GM21390 (cell line): ENCODE measurements around the gene GNB5.
"Not testable (repeated sequence)": the region's sequence is repeated elsewhere in the genome, so short reads cannot be mapped to it uniquely, and the experiment has no call there.

ENCODE experiments used
- ATAC-seq: cut with Tn5 transposase; IDR thresholded peaks from one replicate; pipeline ENCODE4 v1.9.1; 2021; ENCODE audit not compliant: unreplicated experiment

Gene GNB5

DNA sequence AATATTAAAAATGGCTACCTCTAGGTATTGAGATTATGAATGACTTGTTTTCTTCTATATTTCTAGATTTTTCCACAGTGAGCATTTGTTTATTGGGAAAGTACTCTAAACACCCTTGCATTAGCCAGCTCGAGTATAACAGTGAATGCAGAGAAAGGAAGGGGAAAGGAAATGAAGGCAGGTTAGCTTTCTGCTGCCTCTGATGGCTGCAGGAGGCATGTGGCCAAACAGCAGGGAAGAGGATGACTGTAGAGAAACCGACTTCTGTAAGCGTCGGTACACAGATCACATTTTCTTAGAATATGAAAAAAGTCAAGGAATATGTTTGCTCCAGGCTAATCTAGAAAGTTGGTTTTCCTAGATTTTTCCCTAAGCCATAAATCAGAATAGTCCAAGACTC lies 19.8 kb downstream of the GNB5 start:
- ATAC-seq = no peak

DNA sequence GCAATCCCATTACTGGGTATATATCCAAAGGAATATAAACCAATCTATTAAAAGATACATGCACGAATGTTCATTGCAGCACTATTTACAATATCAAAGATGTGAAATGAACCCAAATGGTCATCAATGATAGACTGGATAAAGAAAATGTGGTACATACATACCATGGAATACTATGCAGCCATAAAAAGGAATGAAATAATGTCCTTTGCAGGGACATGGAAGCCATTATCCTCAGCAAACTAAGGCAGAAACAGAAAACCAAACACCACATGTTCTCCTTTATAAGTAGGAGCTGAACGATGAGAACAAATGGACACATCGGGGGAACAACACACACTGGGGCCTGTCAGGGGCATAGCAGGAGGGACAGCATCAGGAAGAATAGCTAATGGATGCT lies 21.0 kb downstream of the GNB5 start:
- ATAC-seq = not testable (repeated sequence)

DNA sequence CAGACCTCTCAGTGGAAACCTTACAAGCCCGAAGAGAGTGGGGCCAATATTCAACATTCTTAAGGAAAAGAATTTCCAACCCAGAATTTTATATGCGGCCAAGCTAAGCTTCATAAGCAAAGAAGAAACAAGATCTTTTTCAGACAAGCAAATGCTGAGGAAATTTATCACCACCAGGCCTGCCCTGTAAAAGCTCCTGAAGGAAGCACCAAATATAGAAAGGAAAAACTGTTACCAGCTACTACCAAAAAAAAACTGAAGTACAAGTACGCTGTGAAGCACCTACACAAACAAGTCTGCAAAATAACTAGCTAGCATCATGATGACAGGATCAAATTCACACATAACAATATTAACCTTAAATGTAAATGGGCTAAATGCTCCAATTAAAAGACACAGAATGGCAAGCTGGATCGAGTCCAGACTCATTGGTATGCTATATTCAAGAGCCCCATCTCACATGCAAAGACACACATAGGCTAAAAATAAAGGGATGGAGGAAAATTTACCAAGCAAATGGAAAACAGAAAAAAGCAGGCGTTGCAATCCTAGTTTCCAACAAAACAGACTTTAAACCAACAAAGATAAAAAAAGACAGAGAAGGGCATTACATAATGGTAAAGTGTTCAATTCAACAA lies 25.6 kb downstream of the GNB5 start:
- ATAC-seq = not testable (repeated sequence)

DNA sequence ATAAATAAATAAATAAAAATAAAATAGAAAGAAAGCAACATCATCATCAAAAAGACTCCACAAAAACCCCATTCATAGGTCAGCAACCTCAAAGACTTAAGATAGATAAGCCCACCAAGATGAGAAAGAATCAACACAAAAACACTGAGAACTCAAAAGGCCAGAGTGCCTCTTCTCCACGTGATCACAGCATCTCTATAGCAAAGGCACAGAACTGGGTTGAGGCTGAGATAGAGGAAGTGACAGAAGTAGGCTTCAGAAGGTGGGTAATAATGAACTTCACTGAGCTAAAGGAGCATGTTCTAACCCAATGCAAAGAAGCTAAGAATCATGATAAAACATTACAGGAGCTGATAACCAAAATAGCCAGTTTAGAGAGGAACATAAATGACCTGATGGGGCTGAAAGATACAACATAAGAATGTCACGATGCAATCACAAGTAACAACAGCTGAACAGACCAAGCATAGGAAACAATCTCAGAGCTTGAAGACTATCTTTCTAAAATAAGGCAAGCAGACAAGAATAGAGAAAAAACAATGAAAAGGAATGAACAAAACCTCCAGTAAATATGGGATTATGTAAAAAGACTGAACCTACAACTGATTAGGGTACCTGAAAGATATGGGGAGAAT lies 26.4 kb downstream of the GNB5 start:
- no peak for ATAC-seq

DNA sequence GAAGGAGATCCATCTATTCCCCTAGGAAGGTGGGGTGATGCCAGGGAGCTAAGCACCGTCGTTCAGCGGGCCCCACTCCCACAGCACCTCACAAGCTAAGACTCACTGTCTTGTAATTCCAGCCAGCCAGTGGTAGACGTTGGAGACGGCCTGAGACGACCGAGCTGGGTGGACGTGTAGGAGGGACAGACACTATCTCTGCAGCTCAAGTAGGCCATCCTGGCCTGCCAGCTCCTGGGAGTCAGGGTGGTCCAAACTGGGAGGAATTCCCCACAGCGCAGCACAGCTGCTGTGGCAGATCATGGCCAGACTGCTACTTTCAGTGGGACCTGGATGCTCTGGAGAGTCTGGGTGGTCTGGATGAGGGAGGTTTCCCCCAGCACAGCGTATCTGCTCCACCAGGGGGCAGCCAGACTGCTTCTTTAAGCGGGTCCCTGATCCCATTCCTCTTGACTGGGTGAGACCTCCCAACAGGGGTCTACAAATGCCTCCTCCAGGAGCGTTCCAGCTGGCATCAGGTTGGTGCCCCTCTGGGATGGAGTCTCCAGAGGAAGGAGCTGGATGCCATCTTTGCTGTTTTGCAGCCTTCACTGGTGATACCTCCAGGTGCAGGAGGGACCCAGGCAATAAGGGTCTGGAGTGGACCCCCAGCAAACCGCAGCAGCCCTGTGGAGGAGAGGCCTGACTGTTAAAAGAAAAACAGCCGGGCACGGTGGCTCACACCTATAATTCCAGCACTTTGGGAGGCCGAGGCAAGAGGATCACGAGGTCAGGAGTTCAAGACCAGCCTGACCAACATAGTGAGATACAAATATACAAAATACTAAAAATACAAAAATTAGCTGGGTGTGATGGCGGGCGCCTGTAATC lies 27.6 kb downstream of the GNB5 start:
- ATAC-seq = no peak

DNA sequence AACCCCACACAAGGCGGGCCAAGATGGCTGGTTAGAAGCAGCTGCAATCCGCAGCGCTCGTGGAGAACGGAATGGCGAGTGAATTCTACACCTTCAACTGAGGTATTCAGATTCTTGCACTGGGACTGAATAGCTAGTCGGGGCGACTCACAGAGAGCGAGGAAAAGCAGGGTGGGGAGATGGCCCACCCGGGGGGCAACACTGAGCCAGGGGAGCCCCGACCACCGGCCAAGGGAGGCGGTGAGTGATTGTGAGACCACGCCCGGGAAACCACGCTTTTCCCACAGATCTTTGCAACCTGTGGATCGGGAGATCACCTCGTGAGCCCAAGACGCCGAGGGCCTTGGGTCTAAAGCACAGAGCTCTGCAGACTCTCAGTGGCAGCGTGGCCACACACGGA lies 28.3 kb downstream of the GNB5 start:
- ATAC-seq = no peak

DNA sequence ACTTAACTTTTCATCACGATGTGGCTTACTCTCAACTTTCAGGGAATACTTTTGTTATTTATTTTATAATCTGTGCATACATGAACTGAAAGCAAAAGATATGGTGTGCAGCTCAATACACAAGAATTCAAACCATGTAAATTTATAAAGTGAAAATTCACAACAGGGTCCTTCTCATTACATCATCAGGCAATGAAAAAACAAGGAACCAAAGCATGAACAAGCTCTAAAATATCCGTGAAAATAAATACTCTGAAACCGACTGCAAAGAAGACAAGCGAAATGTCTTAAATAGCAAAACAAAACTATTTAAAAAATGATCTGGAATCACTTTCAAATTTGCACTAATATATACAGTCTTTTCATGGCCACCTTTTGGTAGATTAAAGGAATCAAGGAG lies 28.9 kb downstream of the GNB5 start:
- ATAC-seq = no peak

DNA sequence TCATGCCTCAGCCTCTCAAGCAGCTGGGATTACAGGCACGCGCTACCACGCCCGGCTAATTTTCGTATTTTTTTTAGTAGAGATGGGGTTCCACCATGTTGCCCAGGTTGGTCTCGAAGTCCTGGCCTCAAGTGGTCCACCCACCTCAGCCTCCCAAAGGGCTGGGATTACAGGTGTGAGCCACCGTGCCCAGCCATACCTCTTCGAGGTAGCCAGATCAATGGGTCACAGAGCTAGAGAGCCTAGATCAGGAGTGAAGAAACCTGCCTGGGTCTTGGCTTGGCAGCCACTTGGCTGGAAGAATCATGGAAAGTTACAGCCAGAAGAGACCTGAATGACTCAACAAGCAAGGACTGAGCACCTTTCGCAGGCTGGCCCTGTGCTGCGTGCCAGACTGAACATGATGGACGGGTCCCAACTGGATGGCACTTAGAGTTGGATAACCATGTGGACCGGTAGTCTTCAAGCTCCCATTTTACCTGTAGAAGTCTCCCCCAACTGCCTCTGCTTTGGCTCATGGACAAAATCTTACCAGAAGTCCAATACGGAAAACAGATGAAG lies 29.7 kb downstream of the GNB5 start:
- no peak for ATAC-seq

DNA sequence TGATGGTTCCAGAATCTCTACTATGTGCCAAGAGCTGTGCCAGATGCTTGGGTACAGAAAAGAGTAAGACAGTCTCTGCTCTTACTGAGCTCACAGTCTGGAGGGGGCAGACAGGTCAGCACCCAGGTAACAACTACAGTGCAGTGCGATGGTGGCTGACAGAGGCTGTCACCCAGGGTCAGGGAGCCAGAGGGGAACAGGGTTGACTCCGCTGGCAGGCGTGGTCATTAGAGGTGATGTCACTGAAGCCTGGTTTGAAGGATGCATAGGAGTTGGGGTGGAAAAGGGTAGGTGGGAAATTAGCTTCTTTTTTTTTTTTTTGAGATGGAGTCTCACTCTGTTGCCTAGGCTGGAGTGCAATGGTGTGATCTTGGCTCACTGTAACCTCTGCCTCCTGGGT lies 31.5 kb downstream of the GNB5 start:
- ATAC-seq = no peak

DNA sequence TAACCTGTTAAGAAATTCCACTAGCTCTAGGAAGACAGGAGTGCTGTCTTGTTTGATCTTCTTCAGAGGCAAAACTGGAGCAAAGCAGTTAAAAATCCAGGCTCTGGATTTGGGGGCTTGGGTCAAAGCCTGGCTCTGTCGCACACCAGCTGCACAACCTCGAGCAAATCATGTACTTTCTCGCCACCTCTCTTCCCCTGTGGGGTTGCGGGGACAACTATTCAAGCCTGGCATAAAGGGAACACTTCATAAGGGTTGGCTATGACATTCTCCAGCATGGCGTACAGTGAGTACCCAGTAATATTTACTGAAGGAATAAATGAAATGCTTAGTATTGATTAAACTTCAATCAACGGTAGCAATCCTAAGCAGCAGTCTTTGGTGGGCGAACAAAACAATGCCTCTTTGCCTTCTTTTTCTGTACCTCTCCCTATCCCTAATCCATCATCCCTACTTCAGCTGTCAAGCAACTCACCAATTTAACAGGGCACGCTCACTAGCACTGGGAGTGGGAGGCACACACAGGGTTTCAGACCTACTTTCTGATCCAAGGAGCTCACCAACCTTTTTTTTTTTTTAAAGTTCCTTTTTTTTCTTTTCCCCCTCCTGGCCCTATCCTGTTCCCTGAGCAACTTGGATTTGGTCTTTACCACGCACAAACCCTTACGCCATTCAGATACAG lies 33.0 kb downstream of the GNB5 start:
- no peak for ATAC-seq

DNA sequence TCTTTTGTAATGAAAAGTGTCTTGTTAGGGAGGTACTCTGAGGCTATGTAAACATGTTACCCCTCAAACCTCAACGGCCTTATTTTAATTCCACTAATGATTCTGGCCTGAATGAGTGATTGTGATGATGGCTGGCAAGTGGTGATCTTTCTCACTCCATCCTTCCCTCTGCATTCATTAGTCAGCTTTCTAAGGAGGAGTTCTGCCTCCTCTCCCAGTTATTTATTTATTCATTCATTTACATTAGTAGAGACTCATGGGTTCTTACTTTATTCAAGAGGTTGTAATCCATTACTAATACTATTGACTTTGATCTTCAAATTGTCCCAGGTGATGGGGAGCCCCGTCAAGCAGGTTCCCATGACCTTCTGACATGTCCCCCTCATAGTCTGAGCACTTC lies 35.3 kb downstream of the GNB5 start:
- ATAC-seq = no peak

DNA sequence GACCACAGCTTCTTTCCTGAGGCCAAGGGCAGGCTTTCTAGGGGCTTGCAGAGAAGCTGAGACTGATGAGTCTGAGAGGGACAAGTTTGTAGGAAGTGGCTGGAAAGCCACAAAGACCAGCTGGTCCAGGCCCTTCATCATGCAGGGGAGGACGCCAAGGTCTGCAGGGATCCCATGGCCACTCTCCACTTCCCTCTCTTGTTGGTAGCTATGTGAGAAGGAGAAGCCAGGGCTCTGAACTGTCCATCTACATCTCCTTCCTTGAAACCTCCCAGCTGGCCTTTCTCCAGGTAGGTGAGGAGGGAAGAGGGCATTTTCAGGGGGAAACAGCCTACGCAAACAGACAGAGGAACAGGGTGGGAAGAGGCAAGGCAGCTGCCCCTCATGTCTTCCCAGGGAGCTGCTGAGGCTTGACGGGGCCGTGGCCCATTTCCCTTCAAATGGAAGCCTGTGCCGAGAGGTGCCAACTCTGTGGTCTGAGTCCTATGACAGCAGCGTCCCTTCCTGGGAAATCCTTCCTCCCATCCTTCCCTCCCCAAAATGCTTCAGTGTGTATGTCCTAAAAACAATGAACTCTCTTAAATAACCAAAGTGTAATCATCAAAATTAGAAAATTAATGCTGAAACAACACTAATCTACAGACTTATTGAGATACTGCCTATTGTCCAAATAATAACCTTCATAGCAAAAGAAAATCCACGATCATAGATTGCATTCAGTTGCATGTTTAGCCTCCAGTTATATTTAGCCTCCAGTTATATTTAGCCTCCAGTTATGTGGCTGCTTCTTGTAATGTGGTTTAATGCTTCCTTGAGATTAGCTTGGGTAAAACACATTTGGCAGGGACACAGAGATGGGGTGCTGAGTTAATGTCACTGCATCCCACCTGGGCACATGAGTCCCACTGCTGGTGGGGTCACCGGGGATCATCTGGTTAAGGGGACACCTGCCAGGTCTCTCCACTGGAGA lies 36.0 kb downstream of the GNB5 start:
- ATAC-seq = no peak

DNA sequence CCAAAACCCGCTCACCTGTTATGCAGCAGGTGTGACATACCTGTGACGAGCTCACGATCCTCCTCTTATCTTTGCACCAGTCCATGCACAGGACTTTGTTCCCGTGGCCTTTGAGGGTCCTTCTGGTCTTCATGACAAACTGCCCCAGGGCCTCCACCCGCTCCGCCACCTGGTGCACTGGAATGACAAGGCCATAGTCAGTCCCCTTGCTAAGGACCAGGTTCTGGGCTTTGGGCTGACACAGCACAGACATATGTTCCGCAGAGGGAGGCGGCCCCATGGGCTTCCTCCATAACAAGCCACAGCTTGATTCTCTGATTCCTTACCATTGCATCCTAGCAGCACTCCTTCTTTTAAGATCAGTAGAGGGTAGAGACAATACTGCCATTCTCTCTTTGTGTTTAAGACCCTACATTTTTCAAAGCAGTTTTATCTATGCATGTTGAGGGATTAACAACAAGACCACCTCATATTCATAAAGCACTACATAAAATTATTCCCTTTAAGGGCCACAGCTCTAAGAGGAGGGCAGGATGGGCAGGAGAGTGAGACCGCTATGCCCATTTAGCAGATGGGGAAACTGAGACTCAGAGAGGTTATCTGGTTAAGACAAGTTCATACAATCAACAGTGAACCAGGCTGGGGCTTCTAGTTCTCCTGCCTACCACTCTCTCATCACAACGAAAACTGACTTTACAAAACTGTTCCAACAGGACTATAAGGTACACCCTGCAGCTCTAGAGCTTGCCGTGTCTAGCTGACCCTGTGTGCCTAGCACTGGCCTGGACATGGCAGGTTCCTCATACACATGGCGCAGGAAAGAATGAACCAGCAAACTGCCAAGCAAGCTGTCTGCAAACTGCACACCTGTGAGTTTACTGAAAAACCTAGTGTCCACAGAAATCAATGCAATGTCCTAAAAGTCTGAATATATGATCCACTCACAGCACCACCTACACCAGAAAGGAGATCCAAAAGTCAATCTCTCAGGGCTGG lies 37.0 kb downstream of the GNB5 start:
- ATAC-seq = no peak

DNA sequence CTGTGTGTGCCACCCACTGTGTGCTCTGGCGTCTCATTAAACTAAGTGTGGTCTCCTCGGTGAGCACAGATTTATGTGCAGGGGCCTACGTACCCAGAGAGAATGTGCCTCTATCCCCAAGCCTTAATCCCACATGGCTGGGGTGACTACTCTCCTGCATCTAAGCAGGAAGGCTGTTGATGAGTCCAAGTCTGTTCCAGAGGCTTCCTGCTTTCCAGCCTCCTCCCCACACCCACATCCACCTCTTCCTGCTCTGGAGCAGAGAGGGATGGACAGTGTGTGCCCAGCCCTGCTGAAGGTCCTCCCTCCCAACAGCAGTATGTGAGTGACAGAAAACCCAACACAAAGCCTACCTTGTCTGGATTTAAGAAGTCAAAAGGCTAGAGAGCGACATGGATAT lies 39.8 kb downstream of the GNB5 start:
- ATAC-seq = no peak

DNA sequence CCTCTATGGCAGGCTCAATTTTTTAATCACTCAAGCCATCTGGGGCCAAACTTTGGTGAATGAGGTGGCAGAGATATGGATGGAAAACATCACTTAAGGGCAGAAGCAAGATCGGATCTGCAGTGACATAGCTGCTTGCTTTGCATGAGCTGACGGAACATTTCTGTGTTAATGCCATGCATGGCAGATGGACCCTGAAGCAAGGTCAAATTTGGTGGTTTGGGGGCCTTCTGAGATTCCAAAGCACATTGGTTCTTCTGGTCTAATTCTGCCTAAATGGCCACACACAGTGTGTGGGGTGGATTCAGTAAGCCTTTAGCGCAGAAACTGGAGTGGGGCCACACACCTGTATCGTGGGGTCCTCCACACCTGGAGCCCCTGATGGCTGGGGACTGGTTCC lies 40.3 kb downstream of the GNB5 start:
- no peak for ATAC-seq

DNA sequence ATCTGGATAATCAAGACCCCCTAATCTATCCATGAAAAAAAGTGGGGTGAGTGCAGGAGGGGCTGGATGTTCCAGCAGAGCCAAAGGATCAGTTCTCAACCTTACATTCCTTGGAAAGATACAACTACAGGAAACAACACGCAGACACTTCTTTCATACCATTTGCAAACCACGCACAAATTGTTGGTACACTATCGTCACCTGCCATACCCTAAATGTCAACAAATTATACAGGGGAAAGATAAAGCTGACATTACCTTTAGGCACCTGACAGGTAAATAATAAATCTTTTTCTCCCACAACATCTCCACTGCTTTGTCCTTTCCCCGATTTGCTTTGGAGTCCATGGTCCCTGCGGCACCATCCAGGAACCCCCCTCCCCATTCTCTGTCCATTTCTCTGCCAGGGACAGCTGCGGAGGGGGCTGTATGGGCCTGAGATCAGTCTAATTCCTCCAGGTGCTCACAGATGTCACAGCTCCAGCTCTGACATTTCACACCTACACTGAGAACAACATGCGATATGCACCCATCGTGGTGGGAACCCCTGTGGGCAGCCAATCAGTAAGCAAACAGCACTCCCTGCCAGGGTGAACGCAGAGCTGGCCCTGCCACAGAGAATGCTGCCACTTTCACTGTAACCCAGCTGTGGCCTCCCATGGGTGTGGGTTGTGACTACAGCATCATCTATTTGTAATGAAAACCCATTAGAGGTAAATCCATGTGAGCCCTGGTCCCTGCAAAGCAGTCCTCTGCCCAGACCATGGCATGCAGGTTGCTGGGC lies 41.0 kb downstream of the GNB5 start:
- ATAC-seq = no peak

DNA sequence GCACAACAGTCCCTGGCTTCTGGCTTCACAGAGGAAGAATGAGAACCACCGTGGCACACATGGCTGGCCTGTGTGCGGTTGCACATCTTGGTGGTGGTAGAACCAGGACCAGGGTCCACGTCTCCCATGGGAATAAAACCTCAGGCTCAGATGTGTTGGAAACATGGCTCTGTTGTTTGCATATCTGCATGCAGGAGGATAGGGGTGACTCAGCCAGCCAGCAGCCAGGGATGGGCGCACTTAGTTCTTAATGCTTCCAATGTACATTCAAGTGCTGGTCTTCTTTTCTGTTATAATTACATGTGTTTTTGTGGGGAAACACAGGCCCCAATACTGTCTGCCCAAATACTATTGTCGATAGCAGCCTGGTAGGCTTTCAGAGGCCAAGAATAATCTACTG lies 42.8 kb downstream of the GNB5 start:
- ATAC-seq = no peak

DNA sequence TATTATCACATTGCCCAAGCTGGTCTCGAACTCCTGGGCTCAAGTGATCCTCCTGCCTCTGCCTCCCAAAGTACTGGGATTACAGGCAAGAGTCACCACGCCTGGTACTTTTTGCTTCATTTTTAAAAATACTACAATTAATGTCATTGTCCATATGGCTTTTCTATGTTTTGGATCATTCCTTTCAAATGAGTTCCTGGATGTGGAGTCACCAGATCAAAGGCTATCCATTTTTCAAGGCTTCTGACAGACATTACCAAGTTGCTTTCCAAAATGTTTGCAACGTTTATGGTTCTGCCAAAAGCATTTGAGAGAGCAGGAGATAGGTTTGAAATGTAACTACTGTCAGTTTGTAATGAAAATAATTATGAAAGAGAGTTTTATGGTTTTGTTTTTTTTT lies 44.4 kb downstream of the GNB5 start:
- no peak for ATAC-seq
